Neutrophil (primary cell): ENCODE results near the gene ADGRG6.

Source experiments
- H3K27ac ChIP-seq: fragments of 200-600 bp; sonication (generic); 2 replicates; pipeline ENCODE4 v1.5.1; 2016; ENCODE audit warnings: mild to moderate bottlenecking, moderate library complexity
- H3K27me3 ChIP-seq: fragments of 200-600 bp; sonication (generic); 2 replicates; pipeline ENCODE4 v1.6.0; 2016; ENCODE audit warnings: mild to moderate bottlenecking
- H3K36me3 ChIP-seq: fragments of 200-600 bp; sonication (generic); 2 replicates; pipeline ENCODE4 v1.5.1; 2017
- H3K4me1 ChIP-seq, 2 experiments: fragments of 200-600 bp in 1 of 2; sonication (generic) in 1 of 2; 1 replicate in 1 of 2; 2 replicates in 1 of 2; pipeline versions ENCODE4 v1.5.1 to v1.6.1; 2013 to 2016; ENCODE audit warnings: low read depth in 1 of 2, low read length in 1 of 2, mild to moderate bottlenecking in 1 of 2, moderate library complexity in 1 of 2; ENCODE audit not compliant: control insufficient read depth in 1 of 2, insufficient read depth in 1 of 2
- H3K4me3 ChIP-seq, 2 experiments: fragments of 200-600 bp in 1 of 2; sonication (generic) in 1 of 2; 1 replicate in 1 of 2; 2 replicates in 1 of 2; pipeline ENCODE4 v1.5.1; 2013 to 2016; ENCODE audit warnings: low read depth in 1 of 2, low read length in 1 of 2, mild to moderate bottlenecking in 1 of 2, moderate library complexity in 1 of 2
- H3K9me3 ChIP-seq: fragments of 200-600 bp; sonication (generic); 2 replicates; pipeline ENCODE4 v1.5.1; 2016
- TF ChIP-seq, protein P1 (sequence below): fragments of 200-600 bp; sonication (generic); IDR thresholded peaks from 2 replicates; pipeline ENCODE4 v1.5.1; 2016; ENCODE audit warnings: antibody characterized with exemption

ADGRG6 gene

DNA sequence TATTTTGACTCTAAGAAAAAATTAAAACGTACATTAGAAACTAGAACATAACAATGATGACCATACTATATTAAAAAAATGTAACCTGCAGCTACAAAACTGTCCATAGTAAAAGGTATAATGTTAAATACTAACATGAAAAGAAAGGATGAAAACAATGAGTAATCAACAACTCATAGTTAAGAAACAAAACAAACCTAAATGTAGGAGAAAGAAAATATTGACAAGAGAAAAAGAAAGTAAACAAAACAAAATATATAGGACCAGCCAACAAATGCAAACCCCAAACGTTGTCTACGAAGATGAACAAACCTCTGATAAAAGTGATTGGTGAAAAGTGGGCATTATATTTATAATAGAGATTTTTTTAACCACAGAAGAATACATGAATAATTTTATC, 41.1 kb upstream of the ADGRG6 start:
- no peak overlapping the region for H3K4me3 ChIP-seq
- no peaks in the 10 kb centered on the region for H3K27me3 ChIP-seq
- no peaks in the 10 kb centered on the region for H3K36me3 ChIP-seq
- H3K9me3 ChIP-seq: no peaks in the 10 kb centered on the region
- H3K4me1 ChIP-seq: no peaks in the 10 kb centered on the region
- no peak overlapping the region for H3K27ac ChIP-seq
- TF ChIP-seq, protein P1, sequence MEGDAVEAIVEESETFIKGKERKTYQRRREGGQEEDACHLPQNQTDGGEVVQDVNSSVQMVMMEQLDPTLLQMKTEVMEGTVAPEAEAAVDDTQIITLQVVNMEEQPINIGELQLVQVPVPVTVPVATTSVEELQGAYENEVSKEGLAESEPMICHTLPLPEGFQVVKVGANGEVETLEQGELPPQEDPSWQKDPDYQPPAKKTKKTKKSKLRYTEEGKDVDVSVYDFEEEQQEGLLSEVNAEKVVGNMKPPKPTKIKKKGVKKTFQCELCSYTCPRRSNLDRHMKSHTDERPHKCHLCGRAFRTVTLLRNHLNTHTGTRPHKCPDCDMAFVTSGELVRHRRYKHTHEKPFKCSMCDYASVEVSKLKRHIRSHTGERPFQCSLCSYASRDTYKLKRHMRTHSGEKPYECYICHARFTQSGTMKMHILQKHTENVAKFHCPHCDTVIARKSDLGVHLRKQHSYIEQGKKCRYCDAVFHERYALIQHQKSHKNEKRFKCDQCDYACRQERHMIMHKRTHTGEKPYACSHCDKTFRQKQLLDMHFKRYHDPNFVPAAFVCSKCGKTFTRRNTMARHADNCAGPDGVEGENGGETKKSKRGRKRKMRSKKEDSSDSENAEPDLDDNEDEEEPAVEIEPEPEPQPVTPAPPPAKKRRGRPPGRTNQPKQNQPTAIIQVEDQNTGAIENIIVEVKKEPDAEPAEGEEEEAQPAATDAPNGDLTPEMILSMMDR: no peak

- no peaks in the 10 kb centered on the region for H3K36me3 ChIP-seq
- TF ChIP-seq, protein P1: no peak
These were observed 39.6 kb upstream of the ADGRG6 start for GRCh38 chr6:142262231-142262630.

GRCh38 chr6:142265476-142265875, 36.3 kb upstream of the ADGRG6 start:
- H3K27ac ChIP-seq: no peak overlapping the region
- no peak overlapping the region for H3K4me3 ChIP-seq
- H3K36me3 ChIP-seq: no peaks in the 10 kb centered on the region
- TF ChIP-seq, protein P1: no peak
- H3K4me1 ChIP-seq: no peaks in the 10 kb centered on the region
- no peaks in the 10 kb centered on the region for H3K9me3 ChIP-seq
- H3K27me3 ChIP-seq: no peaks in the 10 kb centered on the region

More at GRCh38 chr6:142262231-142262630, 39.6 kb upstream of the ADGRG6 start:
- Histone ChIP-seq H3K9me3 (no peaks in the 10 kb centered on the region), H3K27ac (no peak overlapping the region), H3K4me3 (no peak overlapping the region), H3K4me1 (no peaks in the 10 kb centered on the region), H3K27me3 (no peaks in the 10 kb centered on the region)

DNA sequence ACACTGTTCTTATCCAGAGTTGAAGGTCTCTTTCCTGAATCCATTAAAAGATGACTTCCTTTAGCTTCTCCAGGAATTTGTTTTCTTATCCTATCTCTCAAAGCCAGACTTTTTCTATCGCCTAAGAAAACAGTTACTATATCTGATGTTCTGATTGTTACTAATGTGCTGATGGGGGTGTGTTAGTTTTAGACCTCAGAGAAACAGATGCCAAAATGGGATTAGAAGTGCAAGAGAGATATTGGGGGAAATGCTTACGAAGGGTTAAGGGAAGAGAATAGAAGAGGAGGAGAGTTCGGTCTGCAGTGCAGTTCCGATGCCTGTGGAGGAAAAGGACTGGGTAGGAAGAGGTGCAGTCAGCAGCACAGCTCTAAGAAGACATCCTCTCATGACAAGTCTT, 35.7 kb upstream of the ADGRG6 start:
- Histone ChIP-seq H3K36me3 (no peaks in the 10 kb centered on the region), H3K4me3 (no peak overlapping the region), H3K27me3 (no peaks in the 10 kb centered on the region), H3K4me1 (no peaks in the 10 kb centered on the region), H3K27ac (no peak overlapping the region), H3K9me3 (no peaks in the 10 kb centered on the region)
- TF ChIP-seq, protein P1: no peak

- H3K36me3 ChIP-seq: no peaks in the 10 kb centered on the region
- no peaks in the 10 kb centered on the region for H3K9me3 ChIP-seq
- TF ChIP-seq, protein P1: no peak
- H3K27me3 ChIP-seq: no peaks in the 10 kb centered on the region
- H3K4me3 ChIP-seq: no peak overlapping the region
- no peak overlapping the region for H3K27ac ChIP-seq
- no peaks in the 10 kb centered on the region for H3K4me1 ChIP-seq
These were observed 30.3 kb upstream of the ADGRG6 start for GRCh38 chr6:142271476-142271875.

DNA sequence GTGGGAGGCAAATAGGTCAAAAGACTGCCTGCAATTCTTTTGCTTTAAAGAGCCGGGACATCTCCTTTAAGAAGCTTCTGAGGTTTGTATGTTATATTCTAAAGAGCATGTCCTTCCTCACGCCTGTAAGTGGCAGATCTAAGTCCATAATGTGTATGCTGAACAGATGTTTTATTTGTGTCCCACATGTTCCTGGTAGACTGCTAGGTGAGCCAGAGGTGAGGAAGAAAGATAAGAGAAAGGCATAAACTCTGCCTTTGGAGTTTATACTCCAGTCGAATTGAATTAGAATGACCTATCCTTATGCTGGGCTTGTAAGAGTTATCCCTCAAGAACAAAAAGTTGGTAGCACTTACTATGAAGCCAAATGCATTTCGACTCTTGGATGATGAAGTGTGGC, 27.2 kb upstream of the ADGRG6 start:
- TF ChIP-seq, protein P1: no peak

More for the DNA sequence above, 27.2 kb upstream of the ADGRG6 start:
- no peak overlapping the region for H3K27ac ChIP-seq
- H3K4me3 ChIP-seq: no peak overlapping the region
- H3K9me3 ChIP-seq: no peaks in the 10 kb centered on the region
- H3K36me3 ChIP-seq: no peaks in the 10 kb centered on the region
- H3K4me1 ChIP-seq: no peaks in the 10 kb centered on the region
- H3K27me3 ChIP-seq: no peaks in the 10 kb centered on the region
